Fibroblast of skin of right biceps (primary cell): ENCODE data around the gene PLOD3.
"Not testable (repeated sequence)": the region's sequence is repeated elsewhere in the genome, so short reads cannot be mapped to it uniquely, and the experiment has no call there.

Source experiments
- DNase-seq: peaks from one replicate; pipeline ENCODE4 v3.0.0-alpha.2; 2013

The PLOD3 gene, protein sequence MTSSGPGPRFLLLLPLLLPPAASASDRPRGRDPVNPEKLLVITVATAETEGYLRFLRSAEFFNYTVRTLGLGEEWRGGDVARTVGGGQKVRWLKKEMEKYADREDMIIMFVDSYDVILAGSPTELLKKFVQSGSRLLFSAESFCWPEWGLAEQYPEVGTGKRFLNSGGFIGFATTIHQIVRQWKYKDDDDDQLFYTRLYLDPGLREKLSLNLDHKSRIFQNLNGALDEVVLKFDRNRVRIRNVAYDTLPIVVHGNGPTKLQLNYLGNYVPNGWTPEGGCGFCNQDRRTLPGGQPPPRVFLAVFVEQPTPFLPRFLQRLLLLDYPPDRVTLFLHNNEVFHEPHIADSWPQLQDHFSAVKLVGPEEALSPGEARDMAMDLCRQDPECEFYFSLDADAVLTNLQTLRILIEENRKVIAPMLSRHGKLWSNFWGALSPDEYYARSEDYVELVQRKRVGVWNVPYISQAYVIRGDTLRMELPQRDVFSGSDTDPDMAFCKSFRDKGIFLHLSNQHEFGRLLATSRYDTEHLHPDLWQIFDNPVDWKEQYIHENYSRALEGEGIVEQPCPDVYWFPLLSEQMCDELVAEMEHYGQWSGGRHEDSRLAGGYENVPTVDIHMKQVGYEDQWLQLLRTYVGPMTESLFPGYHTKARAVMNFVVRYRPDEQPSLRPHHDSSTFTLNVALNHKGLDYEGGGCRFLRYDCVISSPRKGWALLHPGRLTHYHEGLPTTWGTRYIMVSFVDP

DNA sequence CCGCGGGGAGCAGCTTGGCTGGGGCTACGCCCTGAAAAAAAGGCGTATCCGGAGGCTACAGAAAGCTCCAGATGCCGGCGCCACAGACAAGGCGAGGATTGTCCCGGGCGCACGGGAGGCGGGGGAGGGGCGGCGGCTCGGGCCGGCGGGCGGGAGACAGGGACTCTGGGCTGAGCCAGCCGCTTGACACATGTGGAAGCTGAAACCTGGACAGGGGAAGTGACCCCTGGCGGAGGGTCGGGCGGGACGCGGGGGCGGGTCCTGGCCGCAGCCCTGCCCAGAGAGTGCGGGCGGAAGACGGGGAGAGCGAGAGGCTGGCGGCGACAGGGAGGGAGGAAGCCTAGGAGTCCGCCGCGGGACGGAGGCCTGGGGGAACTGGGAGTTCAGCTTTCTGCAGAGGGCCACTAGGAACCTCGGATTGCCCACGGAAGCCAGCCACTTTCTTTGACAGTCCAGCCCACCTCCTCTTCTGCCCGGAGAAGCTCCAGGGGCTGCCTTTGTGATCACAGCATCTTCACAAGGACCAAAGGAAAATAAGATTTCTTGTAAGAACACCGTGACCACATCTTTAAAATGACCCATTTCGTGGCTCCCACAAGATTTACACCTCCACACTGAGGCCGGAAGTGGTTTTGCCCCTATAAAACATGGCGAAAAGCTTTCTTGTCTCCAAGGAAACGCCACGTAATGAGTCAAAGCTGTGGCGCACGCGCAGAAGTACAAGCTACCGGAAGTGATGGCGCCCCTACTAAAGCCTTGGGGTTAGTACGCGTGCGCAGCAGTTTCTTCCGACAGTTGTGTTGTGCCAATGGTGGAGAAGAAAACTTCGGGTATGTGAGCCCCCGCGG lies at the start of gene PLOD3, which contains the start of gene ZNHIT1:
Gene PLOD3, minus strand, starts transcription at position 194 of the 848 bp plus-strand sequence. CDS start 307 bp downstream, outside the sequence.
Gene ZNHIT1, plus strand, starts transcription at position 778 of the 848 bp plus-strand sequence. Its CDS starts 31 bp downstream, at position 809.
- DNase-seq: peak; percentile 98

DNA sequence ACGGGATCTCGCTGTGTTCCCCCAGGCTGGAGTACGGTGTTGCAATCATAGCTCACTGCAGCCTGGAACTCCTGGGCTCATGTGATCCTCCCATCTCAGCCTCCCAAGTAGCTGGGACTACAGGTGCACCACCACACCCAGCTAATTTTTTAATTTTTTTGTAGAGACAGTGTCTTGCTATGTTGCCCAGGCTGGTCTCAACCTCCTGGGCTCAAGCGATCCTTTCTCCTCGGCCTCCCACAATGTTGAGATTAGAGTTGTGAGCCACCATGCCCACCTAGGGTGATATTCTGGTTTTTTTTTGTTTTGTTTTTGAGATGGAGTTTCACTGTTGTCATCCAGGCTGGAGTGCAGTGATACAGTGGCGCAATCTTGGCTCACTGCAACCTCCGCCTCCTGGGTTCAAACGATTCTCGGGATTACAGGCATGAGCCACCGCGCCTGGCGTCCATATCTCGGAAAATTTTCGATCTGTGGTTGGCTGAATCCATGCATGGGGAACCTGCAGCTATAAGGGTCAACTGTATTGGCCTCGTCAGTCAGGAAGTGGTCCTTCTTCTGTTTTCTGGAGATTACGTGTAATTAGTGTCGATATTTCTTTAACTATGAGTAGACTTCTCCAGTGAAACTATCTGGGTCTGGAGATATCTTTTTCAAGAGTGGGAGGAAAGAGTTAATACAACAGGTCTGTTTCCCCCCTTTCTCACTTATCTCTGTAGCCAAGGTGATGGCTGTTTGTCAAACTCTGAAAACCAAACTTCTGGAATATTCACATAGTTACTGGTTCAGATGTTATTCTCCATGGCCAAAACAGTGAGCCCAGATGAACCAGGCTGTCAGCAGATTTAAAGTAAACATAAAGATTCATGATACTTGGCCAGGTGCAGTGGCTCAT lies 48.5 kb upstream of the PLOD3 start:
- DNase-seq: no peak

DNA sequence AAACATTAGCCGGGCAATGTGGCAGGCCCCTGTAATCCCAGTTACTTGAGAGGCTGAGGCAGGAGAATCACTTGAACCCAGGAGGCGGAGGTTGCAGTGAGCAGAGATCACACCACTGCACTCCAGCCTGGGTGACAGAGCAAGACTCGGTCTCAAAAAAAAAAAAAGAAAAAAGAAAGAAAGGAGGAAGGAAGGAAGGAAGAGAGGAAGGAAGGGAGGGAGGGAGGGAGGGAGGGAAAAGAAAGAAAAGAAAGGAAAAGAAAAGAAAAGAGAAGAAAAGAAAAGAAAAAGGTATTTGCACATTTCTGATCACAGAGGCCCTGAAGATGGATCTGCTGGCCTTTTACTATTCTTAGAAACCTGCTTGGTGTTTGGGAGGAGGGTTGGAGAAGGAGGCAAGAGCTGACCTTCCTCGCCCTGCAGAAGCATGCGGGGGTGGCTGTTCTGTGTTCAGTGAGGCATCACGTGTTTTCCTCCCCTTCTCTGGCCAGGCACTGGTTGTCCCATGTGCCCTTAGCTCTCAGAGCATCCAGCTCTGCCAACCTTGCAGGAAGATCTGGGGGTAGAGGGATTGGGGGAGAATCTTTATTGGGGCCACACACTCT lies 46.8 kb upstream of the PLOD3 start:
- DNase-seq: not testable (repeated sequence)

DNA sequence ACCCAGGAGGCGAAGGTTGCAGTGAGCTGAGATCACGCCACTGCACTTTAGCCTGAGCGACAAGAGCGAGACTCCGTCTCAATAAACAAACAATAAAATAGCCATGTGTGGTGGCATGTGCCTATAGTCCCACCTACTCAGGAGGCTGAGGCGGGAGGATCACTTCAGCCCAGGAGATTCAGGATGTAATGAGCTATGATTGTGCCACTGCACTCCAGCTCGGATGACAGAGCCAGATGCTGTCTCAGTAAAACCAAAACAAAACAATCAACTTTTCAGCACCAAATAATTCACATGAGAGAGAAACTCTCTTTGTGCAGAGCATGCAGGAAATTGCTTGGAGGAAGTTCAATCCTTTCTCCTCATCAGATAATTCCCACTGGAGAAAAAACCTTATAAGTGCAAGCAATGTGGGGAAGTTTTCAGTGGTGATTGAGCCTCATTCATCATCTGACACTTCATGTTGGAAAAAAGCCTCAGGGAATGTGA lies 40.9 kb upstream of the PLOD3 start:
- peak; percentile 64 for DNase-seq

DNA sequence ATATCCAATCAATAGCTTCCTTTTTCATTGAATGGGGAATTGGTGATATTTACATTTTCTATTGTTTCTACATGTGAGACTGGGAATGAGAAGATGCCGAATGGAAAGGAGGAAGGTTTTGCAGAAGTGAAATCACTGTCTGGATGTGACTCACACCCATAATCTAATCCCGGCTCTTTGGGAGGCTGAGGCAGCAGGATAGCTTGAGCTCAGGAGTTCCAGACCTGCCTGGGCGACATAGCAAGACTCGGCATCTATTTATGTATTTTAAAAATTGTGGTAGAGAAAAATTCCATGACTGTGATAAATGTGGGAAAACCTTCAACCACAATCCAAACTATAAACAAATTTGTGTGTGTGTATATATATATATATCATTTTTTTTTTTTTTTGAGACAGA lies 38.4 kb upstream of the PLOD3 start:
- DNase-seq: no peak

DNA sequence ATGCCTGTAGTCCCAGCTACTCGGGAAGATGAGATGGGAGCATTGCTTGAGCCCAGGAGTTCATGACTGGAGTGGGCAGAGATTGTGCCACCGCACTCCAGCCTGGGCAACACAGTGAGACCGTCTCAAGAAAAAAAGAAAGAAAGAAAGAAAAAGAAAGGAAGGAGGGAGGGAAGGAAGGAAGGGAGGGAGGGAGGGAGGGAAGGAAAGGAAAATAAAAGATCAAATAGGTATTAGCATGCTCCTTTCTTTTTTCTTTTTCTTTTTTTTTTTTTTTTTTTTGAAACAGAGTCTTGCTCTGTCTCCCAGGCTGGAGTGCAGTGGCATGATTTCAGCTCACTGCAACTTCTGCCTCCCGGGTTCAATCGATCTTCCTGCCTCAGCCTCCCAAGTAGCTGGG lies 35.8 kb upstream of the PLOD3 start:
- DNase-seq: not testable (repeated sequence)

DNA sequence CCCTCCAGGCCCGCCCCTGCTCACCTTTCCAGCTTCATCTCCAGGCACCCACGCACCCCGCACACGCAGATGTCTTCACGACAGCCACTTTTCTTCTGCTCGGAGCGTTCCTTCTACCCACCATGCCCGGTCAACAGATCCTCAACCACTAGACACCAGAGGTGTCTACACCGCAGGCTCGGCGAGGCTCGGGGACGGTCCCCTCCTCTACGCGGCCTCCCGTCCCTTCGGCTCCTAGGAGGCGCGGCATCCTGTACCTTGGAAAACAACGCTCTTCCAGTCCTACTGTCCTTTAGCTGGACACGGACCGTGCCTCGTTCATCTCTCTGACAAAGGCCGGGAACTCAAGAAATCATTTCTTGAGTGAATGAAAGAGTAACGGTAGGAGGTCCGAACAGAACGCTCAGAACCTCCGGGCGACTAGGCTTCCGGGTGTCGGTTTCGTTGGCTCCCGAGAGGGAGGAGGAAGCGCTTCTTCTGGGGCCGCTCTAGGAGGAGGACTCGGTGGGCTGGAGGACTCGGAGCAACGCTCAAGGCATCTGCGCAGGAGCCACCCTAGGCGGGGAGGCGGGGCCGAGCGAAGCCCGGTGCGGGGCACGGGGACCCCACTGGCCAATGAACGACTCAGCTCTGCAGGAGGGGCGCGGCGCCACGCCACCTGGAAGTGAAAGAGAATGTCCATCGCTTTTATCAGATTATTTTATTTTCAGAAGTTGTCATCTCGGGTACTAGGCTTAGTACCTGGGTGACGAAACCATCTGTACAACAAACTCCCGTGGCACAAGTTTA lies 34.7 kb upstream of the PLOD3 start:
- DNase-seq: peak; percentile 98

DNA sequence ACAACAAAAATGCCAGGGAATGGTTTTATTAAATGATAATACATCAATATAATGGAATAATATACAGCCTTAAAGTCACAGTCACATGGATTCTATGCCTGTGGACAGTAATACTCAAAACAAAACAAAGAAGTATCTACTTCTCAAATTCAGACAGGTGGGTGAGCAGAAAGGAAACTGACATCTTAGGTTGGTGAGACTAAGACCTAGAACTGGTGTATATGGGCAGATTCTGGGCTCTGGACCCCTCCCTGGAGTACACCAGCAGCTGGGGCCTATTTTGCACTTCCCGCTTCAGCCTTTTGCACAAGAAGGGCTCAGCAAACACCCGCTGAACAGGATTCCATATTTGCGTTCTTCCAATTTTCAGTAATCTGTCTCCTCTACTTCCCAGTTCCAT lies 32.9 kb upstream of the PLOD3 start:
- no peak for DNase-seq

DNA sequence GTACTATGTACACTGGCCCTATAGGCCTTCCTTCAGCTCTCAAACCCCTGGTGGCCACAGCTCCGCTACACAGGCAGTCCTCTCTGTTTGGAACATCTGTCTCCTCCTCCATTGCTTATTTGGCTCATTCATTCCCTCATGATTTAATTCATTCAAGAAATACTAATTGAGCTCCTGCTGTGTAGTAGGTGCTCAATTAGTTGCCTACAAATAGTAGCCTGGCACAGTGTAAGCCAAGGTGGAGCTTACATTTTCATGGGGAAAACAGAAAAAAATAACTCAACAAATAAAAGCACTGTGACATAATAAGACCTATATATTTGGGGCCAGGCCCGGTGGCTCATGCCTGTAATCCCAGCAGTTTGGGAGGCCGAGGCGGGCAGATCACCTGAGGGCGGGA lies 30.9 kb upstream of the PLOD3 start:
- DNase-seq: no peak

DNA sequence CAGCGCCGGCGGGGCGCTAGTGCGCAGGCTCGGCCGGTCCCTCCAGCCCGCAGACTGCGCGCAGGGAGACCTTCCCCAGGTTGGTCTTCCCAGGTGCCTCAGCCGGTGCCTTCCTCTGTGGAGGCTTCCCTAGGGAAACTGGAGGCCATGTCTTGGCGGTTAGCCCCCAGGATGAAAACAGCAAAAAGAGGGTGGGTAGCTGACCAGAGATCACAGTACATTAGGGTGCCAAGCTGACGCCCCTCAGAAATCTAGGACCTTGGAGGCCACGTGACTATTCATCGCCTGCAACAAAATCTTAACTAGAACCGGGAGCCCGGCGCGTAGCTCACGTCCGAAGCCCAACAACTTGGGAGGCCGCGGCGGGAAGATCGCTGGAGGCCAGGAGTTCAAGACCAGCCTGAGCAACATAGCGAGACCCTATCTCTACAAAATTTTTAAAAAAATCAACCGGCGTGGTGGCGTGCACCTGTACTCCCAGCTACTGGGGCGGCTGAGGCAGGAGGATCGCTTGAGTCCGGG lies 27.8 kb upstream of the PLOD3 start:
- no peak for DNase-seq

DNA sequence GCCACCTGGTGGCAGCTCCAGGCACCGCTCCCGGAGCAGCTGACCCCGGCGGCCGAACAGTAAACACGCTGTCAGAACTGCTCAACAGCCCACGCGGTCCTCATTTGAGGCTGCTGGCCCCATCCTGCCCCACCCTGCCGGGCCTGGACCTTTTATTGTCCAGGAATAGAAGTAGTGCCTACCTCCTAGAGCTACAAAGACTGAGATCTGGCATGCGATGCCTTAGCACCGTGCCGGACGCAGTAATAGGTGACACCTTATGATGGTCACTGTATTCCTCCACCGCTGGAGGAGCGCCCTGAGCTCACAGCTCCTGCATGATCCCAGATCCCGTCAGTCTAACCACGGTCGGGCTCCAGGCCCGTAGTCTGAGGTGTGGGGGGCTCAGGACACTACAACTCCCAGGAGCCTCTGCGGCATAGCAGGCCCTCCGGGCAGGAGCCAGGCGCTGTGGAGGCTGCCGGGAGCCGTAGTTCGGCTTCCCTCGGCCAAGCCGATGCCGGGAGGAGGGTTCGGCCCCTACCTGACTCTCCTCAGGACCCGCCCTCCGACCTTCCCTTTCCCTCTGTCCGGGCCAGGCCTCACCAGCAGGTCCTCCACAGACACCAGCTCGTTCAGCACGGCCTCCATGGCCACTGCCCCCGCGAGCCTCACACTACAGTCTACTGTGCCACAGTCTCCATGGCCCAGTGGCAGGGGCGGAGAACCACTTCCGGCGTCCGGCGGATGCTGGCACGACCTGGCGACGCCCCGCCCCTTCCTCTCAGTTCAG lies 27.2 kb upstream of the PLOD3 start, which contains the start of gene FIS1:
Gene FIS1, minus strand, starts transcription at position 707 of the 772 bp plus-strand sequence. Its CDS starts 77 bp downstream, at position 630.
- peak; percentile 88 for DNase-seq

DNA sequence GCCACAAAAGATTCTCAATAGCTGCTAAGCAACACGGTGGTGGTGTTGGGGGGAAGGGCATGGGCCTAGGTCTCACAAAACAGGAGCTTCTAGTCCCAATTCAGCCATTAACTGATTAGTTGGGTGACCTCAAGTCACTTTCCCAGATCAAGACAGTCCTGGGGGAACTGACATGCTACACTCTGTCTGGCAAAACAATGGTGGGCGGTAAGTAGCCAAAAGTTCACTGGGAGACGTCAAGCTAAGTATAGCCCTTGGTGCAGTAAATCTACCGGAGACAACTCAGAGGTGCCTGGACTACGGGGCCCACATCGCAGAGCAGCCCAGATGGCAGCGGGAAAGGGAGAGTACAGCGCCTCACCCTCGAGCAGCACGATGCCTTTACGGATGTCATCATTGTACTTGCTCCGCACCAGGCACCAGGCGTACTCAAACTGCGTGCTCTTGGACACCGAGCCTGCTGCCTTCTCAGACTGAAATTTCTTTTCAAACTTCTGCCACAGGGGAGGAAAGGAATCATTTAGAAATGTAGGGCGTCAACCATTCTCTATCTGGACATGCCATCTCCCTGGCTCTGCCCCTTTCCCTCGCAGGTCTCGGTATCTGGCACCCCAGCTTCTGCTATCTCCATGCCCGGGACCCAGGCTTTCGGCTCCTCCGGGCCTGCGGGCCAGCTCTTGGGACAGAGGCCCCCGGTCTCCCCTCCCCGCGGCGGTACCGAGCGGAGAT lies 26.4 kb upstream of the PLOD3 start:
- no peak for DNase-seq

DNA sequence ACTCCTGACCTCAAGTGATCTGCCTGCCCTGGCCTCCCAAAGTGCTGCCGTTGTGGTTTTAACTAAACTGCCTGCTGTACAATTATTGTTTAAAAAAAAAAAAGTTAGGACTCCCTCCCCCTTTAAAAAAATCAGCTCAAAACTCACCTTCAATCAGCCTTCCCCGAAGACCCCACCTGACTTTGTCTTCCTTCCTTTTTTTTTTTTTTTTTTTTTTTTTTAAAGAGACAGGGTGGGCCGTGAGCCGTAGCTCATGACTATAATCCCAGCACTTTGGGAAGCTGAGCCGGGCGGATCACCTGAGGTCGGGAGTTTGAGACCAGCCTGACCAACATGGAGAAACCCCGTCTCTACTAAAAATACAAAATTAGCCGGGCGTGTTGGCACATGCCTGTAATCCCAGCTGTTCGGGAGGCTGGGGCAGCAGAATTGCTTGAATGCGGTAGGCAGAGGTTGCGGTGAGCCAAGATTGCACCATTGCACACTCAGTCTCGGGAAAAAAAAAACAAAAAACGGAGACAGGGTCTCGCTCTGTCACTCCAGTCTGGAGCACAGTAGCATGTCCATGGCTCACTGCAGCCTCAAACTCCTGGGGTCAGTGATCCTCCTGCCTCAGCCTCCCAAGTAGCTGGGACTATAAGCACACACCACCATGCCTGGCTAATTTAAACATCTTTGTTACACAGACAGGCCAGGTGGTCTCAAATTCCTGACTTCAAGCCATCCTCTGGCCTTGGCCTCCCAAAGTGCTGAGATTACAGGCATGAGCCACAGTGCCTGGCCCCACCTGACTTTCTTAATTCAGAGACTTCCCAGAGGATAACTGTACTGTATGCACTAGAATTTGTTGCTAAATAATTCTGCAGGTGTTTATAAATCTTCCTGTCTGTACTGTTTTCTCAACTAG lies 24.3 kb upstream of the PLOD3 start:
- no peak for DNase-seq

DNA sequence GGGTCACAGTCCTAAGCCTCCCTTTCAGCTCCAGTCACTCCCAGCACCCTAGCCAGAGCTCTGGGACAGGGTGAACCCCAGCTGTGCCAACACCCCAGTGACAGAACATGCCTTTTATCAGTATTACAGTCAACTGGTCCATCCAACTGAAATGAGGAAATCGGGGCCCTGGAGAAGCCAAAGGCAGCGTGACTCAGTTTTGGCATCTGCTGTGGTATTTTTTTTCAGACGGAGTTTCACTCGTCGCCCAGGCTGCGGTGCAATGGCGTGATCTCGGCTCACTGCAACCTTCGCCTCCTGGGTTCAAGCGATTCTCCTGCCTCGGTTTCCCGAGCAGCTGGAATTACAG lies 23.6 kb upstream of the PLOD3 start:
- no peak for DNase-seq

DNA sequence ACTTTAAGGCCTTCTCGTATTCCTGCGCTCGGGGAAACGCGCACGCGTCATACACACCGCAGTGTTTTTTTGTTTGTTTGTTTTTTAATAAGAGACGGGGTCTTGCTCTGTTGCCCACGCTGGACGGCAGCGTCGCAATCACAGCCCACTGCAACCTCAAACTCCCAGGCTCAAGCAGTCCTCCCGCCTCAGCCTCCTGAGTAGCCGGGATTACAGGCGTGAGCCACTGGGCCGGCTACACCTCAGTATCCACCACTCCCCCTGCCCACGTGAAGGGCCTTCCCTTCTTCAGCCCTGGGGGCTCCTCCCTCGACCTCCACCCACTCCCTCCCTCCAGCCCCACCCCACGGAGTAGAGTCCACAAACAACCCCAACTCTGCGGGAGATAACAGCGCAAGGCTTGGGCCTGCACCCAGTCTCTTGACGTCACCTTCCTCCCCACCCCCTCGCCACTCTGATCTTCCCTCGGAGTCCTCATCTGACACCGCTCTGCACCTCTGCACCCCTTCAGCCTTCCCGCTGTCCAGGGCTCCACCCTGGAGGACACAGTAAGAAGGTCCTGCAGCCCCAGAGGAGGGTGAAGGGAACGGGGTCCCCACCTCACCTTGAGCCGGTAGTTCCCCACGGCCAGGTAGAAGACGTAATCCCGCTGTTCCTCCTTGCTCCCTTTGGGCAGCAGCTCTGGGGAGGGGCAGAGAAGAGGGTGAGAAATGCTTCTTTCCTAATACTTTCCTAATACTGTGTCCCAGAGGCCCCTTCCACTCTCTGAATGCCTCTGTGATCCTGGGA lies 23.0 kb upstream of the PLOD3 start:
- no peak for DNase-seq

DNA sequence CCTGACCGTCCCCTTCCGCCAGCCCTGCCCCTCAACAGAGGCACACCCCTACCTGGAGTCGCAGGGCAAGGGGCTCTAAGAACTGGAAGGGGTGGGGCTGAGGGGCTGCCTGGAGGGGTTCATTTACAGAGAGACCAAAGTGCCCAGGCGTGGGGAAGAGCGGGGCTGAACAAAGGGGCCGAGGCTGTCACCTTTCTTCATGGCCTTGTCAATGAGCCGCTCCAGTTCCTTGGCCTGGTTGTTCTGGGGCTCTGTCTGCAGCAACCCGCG lies 22.5 kb upstream of the PLOD3 start:
- DNase-seq: no peak
